Measurements from ENCODE around the gene PIANP.

DNA sequence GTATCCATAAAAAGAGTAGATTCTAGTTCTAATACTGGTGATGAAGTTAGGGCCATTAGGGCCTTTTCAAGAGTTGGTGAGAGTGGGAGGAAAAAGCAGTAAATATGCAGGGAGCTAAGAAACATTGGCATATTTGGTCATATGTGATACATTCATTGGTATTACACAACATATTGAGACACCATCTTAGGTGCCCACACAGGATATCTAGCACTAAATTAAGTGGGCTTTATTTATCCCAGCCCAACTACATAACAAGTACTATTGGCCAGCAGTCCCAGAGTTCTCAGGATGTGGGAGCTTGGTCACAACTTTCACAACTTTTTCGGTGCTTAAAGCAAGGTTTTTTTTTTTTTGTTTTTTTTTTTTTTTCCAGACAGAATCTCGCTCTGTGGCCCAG is 35.7 kb downstream of the PIANP start:
- no peak for TF ChIP-seq EZH2 (IDR thresholded peaks at IDR 0.05)
- TF ChIP-seq, protein P1, sequence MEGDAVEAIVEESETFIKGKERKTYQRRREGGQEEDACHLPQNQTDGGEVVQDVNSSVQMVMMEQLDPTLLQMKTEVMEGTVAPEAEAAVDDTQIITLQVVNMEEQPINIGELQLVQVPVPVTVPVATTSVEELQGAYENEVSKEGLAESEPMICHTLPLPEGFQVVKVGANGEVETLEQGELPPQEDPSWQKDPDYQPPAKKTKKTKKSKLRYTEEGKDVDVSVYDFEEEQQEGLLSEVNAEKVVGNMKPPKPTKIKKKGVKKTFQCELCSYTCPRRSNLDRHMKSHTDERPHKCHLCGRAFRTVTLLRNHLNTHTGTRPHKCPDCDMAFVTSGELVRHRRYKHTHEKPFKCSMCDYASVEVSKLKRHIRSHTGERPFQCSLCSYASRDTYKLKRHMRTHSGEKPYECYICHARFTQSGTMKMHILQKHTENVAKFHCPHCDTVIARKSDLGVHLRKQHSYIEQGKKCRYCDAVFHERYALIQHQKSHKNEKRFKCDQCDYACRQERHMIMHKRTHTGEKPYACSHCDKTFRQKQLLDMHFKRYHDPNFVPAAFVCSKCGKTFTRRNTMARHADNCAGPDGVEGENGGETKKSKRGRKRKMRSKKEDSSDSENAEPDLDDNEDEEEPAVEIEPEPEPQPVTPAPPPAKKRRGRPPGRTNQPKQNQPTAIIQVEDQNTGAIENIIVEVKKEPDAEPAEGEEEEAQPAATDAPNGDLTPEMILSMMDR (IDR thresholded peaks at IDR 0.05): no peak

Measured in neural progenitor cell (in vitro differentiated cells).